CD14-positive monocyte (primary cell): ENCODE results near the gene ASNSD1. TPM values are rescaled to one million over a fixed set of nuclear protein-coding genes. Genes with fewer than 3 reads are reported as not detected.

ENCODE experiments used
- DNase-seq, 3 donors: peaks; one replicate each; pipeline ENCODE4 v3.0.0-alpha.2; 2011 to 2022
- H2AFZ ChIP-seq: 2 replicates; pipeline ENCODE4 v1.6.0; 2012; ENCODE audit warnings: mild to moderate bottlenecking, low read depth, low read length, inconsistent platforms; ENCODE audit not compliant: insufficient read depth, poor library complexity, severe bottlenecking
- H3K27ac ChIP-seq, 2 donors: 1 replicate in 1 of 2; 2 replicates in 1 of 2; pipeline ENCODE4 v1.5.1; 2012 to 2013; ENCODE audit warnings: low read length in 2 of 2, control low read depth in 1 of 2, inconsistent platforms in 1 of 2, low read depth in 1 of 2, mild to moderate bottlenecking in 1 of 2
- H3K27me3 ChIP-seq, 2 donors: one replicate each; pipeline versions ENCODE4 v1.6.0 to v1.6.1; 2011 to 2013; ENCODE audit warnings: low read length in 2 of 2; ENCODE audit not compliant: control insufficient read depth in 2 of 2, insufficient read depth in 2 of 2
- H3K36me3 ChIP-seq, 2 donors: replicated peaks in 1 of 2; 1 replicate in 1 of 2; 2 replicates in 1 of 2; pipeline versions ENCODE4 v1.5.1 to v1.6.1; 2012 to 2013; ENCODE audit warnings: low read length in 2 of 2, control low read depth in 1 of 2, inconsistent platforms in 1 of 2, mild to moderate bottlenecking in 1 of 2; ENCODE audit not compliant: insufficient read depth in 2 of 2, control insufficient read depth in 1 of 2
- H3K4me1 ChIP-seq, 2 donors: 1 replicate in 1 of 2; 2 replicates in 1 of 2; pipeline versions ENCODE4 v1.5.1 to v1.6.1; 2012 to 2013; ENCODE audit warnings: low read length in 2 of 2, control low read depth in 1 of 2, inconsistent platforms in 1 of 2, mild to moderate bottlenecking in 1 of 2, moderate library complexity in 1 of 2; ENCODE audit not compliant: insufficient read depth in 2 of 2, control insufficient read depth in 1 of 2
- H3K4me2 ChIP-seq: replicated peaks from 2 replicates; pipeline ENCODE3; 2012; ENCODE audit warnings: low read length, moderate library complexity, mild to moderate bottlenecking; ENCODE audit not compliant: poor library complexity, severe bottlenecking; ENCODE audit errors: extremely low read depth
- H3K4me3 ChIP-seq, 3 experiments: fragments of 200-600 bp in 1 of 3; sonication (generic) in 1 of 3; replicated peaks in 1 of 3; 1 replicate in 2 of 3; 2 replicates in 1 of 3; pipeline ENCODE4 v1.5.1; 2011 to 2013; ENCODE audit warnings: low read length in 3 of 3, mild to moderate bottlenecking in 3 of 3, control low read depth in 2 of 3, low read depth in 2 of 3, inconsistent platforms in 1 of 3, moderate library complexity in 1 of 3
- H3K79me2 ChIP-seq: 2 replicates; pipeline ENCODE4 v1.6.0; 2012; ENCODE audit warnings: mild to moderate bottlenecking, control low read depth, inconsistent platforms, low read length, moderate library complexity; ENCODE audit not compliant: insufficient read depth
- H3K9ac ChIP-seq: 2 replicates; pipeline ENCODE4 v1.6.0; 2017; ENCODE audit warnings: low read length, mild to moderate bottlenecking; ENCODE audit not compliant: insufficient read depth, poor library complexity, severe bottlenecking
- H3K9me3 ChIP-seq, 2 donors: replicated peaks in 1 of 2; 1 replicate in 1 of 2; 2 replicates in 1 of 2; pipeline versions ENCODE4 v1.5.1 to v1.6.1; 2012 to 2013; ENCODE audit warnings: low read length in 2 of 2, control low read depth in 1 of 2; ENCODE audit not compliant: control insufficient read depth in 1 of 2, insufficient read depth in 1 of 2
- H4K20me1 ChIP-seq: 2 replicates; pipeline ENCODE4 v1.6.0; 2012; ENCODE audit warnings: mild to moderate bottlenecking, low read length, control low read depth, moderate library complexity; ENCODE audit not compliant: insufficient read depth
- H3K27ac Mint-ChIP-seq, 7 donors: one replicate each; pipeline ENCODE4 v1.8.0; 2020; ENCODE audit warnings: mild to moderate bottlenecking in 7 of 7, mixed read lengths in 7 of 7, moderate library complexity in 6 of 7, inconsistent platforms in 2 of 7
- H3K27me3 Mint-ChIP-seq, 3 donors: one replicate each; pipeline ENCODE4 v1.8.0; 2021 to 2022; ENCODE audit warnings: low read depth in 3 of 3, mild to moderate bottlenecking in 3 of 3, mixed read lengths in 3 of 3, moderate library complexity in 3 of 3, inconsistent platforms in 1 of 3
- H3K36me3 Mint-ChIP-seq, 2 donors: one replicate each; pipeline ENCODE4 v1.8.0; 2020; ENCODE audit warnings: mixed read lengths in 2 of 2, inconsistent platforms in 1 of 2, mild to moderate bottlenecking in 1 of 2
- H3K4me1 Mint-ChIP-seq: one replicate; pipeline ENCODE4 v1.8.0; 2020; ENCODE audit warnings: mild to moderate bottlenecking, mixed read lengths
- H3K4me3 Mint-ChIP-seq, 2 donors: one replicate each; pipeline ENCODE4 v1.8.0; 2020; ENCODE audit warnings: mild to moderate bottlenecking in 2 of 2, mixed read lengths in 2 of 2, moderate library complexity in 1 of 2
- H3K9me3 Mint-ChIP-seq, 7 donors: one replicate each; pipeline ENCODE4 v1.8.0; 2020 to 2022; ENCODE audit warnings: mixed read lengths in 7 of 7, mild to moderate bottlenecking in 6 of 7, moderate library complexity in 6 of 7, inconsistent platforms in 2 of 7
- CTCF ChIP-seq: fragments of 200-600 bp; IDR thresholded peaks from one replicate; pipeline ENCODE4 v1.8.0; 2022; ENCODE audit warnings: antibody characterized with exemption, mild to moderate bottlenecking
- WGBS: methylation state at CpG from one replicate; pipeline ENCODE4 v1.1.5; 2013; ENCODE audit warnings: missing lambda C conversion rate; ENCODE audit not compliant: insufficient coverage; 5-methylcytosine and 5-hydroxymethylcytosine counted together
- intact Hi-C, 2 donors: fragments of 100-400 bp; cut with micrococcal nuclease; formaldehyde crosslinking; loops; one replicate each; pipeline versions ENCODE4 v1.15.0 to v1.15.1; 2023
- polyA plus RNA-seq, 3 donors: library from polyadenylated mRNA; depleted of rRNA in 1 of 3; unstranded in 2 of 3; stranded (reverse) in 1 of 3; fragments of 300-500 nt in 2 of 3; fragments of >200 nt in 1 of 3; fragmentation: Illumina TruSeq in 2 of 3; gene quantifications; 1 replicate in 2 of 3; 2 replicates in 1 of 3; pipeline ENCODE4 v1.2.3, GENCODE V29; 2012 to 2021

The ASNSD1 gene
- polyA plus RNA-seq, 3 donors, result 8.6 to 27.1 (median 26.6) TPM

GRCh38 chr2:189719571-189719970 is 58.3 kb downstream of the ASNSD1 start:
- peak overlapping the region in 1 of 2 donors; percentile 40 for H3K27ac ChIP-seq
- no peaks in the 10 kb centered on the region for H3K79me2 ChIP-seq
- Mint-ChIP-seq H3K36me3 (peaks cover 0 to 3% of the 10 kb centered on the region in 2 donors), H3K9me3 (peaks cover 3 to 13% (median 7%) of the 10 kb centered on the region in 7 donors), H3K4me3 (peak overlapping the region in 1 of 2 donors; percentile 43), H3K27me3 (no peaks in the 10 kb centered on the region), H3K27ac (peak overlapping the region; percentile 19 to 79 (median 51)), H3K4me1 (peaks cover 17% of the 10 kb centered on the region)
- H3K4me2 ChIP-seq, result peak overlapping the region; percentile 44
- intact Hi-C loops, result no loop called here
- H3K4me1 ChIP-seq, result peaks cover 9% of the 10 kb centered on the region in 2 donors
- H3K27me3 ChIP-seq, result no peaks in the 10 kb centered on the region
- peak overlapping the region; percentile 34 for H3K9ac ChIP-seq
- DNase-seq, result peak; percentile 3 to 13 (median 9)
- no CpG with 5 or more reads among the region's 4 CpGs for WGBS
- TF ChIP-seq CTCF, result no peak
- no peaks in the 10 kb centered on the region for H4K20me1 ChIP-seq
- no peaks in the 10 kb centered on the region for H3K9me3 ChIP-seq
- no peaks in the 10 kb centered on the region for H3K36me3 ChIP-seq
- H3K4me3 ChIP-seq, result no peak overlapping the region
- H2AFZ ChIP-seq, result peak overlapping the region; percentile 52

Other genes with a start within 250 kb of the ASNSD1 start
- 10 to 100 TPM in 1 of 3 donors, 1 to 10 TPM in 2; 3.9 to 20.7 (median 5.8) TPM for gene WDR75, start 220.0 kb upstream of the ASNSD1 start, polyA plus RNA-seq
- 10 to 100 TPM in 2 of 3 donors, 1 to 10 TPM in 1; 7.9 to 91.6 (median 90.4) TPM for gene SLC40A1, start 80.7 kb upstream of the ASNSD1 start, polyA plus RNA-seq
- 1 to 10 TPM; 1.1 to 2.3 (median 1.4) TPM for gene ANKAR, start 13.2 kb downstream of the ASNSD1 start, polyA plus RNA-seq
- gene OSGEPL1, start 101.3 kb downstream of the ASNSD1 start, polyA plus RNA-seq, result 1 to 10 TPM; 2.1 to 2.9 (median 2.6) TPM
- 100 to 1,000 TPM in 1 of 3 donors, 10 to 100 TPM in 2; 76.4 to 204 (median 93.2) TPM for gene ORMDL1, start 122.9 kb downstream of the ASNSD1 start, polyA plus RNA-seq
- gene PMS1, start 123.0 kb downstream of the ASNSD1 start, polyA plus RNA-seq, result 1 to 10 TPM; 3.7 to 7.8 (median 5.7) TPM